Heart left ventricle (tissue), 16 donors: Measurements from ENCODE around the gene PTPRD. TPM values are rescaled to one million over a fixed set of nuclear protein-coding genes. Genes with fewer than 3 reads are reported as not detected.
A peak's percentile ranks its signal among the peaks of the same experiment; 100 is the strongest.

Experiments
- ATAC-seq, 4 donors: fragments of 200-7000 bp; cut with Tn5 transposase; one replicate each; pipeline ENCODE4 v1.9.1; 2020 to 2022; ENCODE audit warnings: moderate library complexity in 4 of 4, mild to moderate bottlenecking in 3 of 4, moderate number of reproducible peaks in 1 of 4
- DNase-seq, 5 donors: peaks; one replicate each; pipeline ENCODE4 v3.0.0-alpha.2; 2020
- H3K27ac ChIP-seq, 12 donors: fragments of 200-600 bp; sonication (generic) in 4 of 12; one replicate each; pipeline versions ENCODE4 v1.5.0 to v1.8.0; 2016 to 2022; ENCODE audit warnings: mild to moderate bottlenecking in 2 of 12
- H3K27me3 ChIP-seq, 9 donors: fragments of 200-600 bp; sonication (generic) in 2 of 9; one replicate each; pipeline versions ENCODE4 v1.5.1 to v1.8.0; 2016 to 2022; ENCODE audit warnings: mild to moderate bottlenecking in 3 of 9
- H3K36me3 ChIP-seq, 9 donors: fragments of 200-600 bp; sonication (generic) in 2 of 9; one replicate each; pipeline versions ENCODE4 v1.5.0 to v1.8.0; 2018 to 2022; ENCODE audit warnings: mild to moderate bottlenecking in 2 of 9
- H3K4me1 ChIP-seq, 12 donors: fragments of 200-600 bp; sonication (generic) in 4 of 12; one replicate each; pipeline versions ENCODE4 v1.5.0 to v1.8.0; 2016 to 2022; ENCODE audit warnings: mild to moderate bottlenecking in 3 of 12
- H3K4me3 ChIP-seq, 12 donors: fragments of 200-600 bp; sonication (generic) in 4 of 12; one replicate each; pipeline versions ENCODE4 v1.5.0 to v1.8.0; 2017 to 2022; ENCODE audit warnings: mild to moderate bottlenecking in 9 of 12, moderate library complexity in 4 of 12
- H3K9me3 ChIP-seq, 12 donors: fragments of 200-600 bp; sonication (generic) in 4 of 12; one replicate each; pipeline versions ENCODE4 v1.5.0 to v1.8.0; 2016 to 2022; ENCODE audit warnings: mild to moderate bottlenecking in 1 of 12
- POLR2A ChIP-seq, 2 donors: fragments of 450-650 bp; IDR thresholded peaks; one replicate each; pipeline ENCODE4 v1.6.1; 2017; ENCODE audit warnings: antibody characterized with exemption in 2 of 2, mild to moderate bottlenecking in 2 of 2, moderate library complexity in 2 of 2
- WGBS, 4 donors: extraction: QIAGEN DNeasy Blood & Tissue Kit in 2 of 4; methylation state at CpG; one replicate each; pipeline versions ENCODE4 v1.1.5 to v1.1.7; 2013 to 2018; 5-methylcytosine and 5-hydroxymethylcytosine counted together
- intact Hi-C, 10 donors: fragments of 100-400 bp; cut with DNase I; formaldehyde crosslinking; loops; one replicate each; pipeline versions ENCODE4 v1.11.1 to v1.14.2; 2022
- polyA plus RNA-seq, 2 donors: library from polyadenylated mRNA; stranded (reverse); fragments of 200-250 nt; gene quantifications; one replicate each; pipeline ENCODE4 v1.2.3, GENCODE V29; 2013
- total RNA-seq, 9 donors: library from RNA; depleted of rRNA in 2 of 9; stranded (reverse); fragments of >200 nt in 2 of 9; fragmentation: NEBNext Ultra II Directional in 3 of 9; extraction: Animal tissue kit (Norgen Biotek cat#: 25700) in 3 of 9; gene quantifications; one replicate each; pipeline versions ENCODE4 v1.1.0 to v1.2.4, GENCODE V29; 2016 to 2023
- TF ChIP-seq, protein P1 (sequence below), 12 donors: fragments of 200-600 bp; sonication (generic) in 4 of 12; IDR thresholded peaks; one replicate each; pipeline versions ENCODE4 v1.5.0 to v1.8.0; 2018 to 2022; ENCODE audit warnings: antibody characterized with exemption in 12 of 12, mild to moderate bottlenecking in 5 of 12
- donor health status: ischemic (EF 13 %, LVEDD 7.1; RV severe dilation, severe dysfunction).
- donor health status: healthy with polysubstance abuse.
- donor health status: DM: no; HTN: yes; CAD: no.
- donor health status: DM: no; HTN: no; CAD: no.
- donor health status: ischemic (EF 25% LVEDD 6.9; RV normal size, moderate dysfunction).
- donor health status: ischemic (EF 25% LVEDD 5.7; RV mildly dilated, moderate dysfunction).
- donor health status: healthy.
- donor health status: DM: yes; HTN: yes; CAD: no.
- donor health status: ischemic (EF 35%, LVEDD 5.7; RV mildly dilated, moderate dysfunction).
- donor health status: nonischemic (EF 11% LVEDD 7.7; RV severe dilation, severe dysfunction).
- donor health status: DM: yes; HTN: yes; CAD: no.
- donor health status: PGD.
- donor health status: ischemic (EF 29% LVEDD 5.4; RV normal size, mild dysfunction).
- donor health status: nonischemic (EF 23%, LVEDD 6.1; RV moderate dilation, normal function).

PTPRD gene
- total and polyA plus RNA-seq, 11 donors, result 1.4 to 25.3 (median 15.1) TPM

- Histone ChIP-seq H3K27me3 (no peaks in the 10 kb centered on the region), H3K4me1 (peaks cover 0 to 6% (median 0%) of the 10 kb centered on the region in 12 donors), H3K9me3 (no peaks in the 10 kb centered on the region), H3K36me3 (no peaks in the 10 kb centered on the region), H3K4me3 (no peak overlapping the region), H3K27ac (no peak overlapping the region)
- DNase-seq, result no peak
- no peak for TF ChIP-seq POLR2A (IDR thresholded peaks at IDR 0.05)
- TF ChIP-seq, protein P1, sequence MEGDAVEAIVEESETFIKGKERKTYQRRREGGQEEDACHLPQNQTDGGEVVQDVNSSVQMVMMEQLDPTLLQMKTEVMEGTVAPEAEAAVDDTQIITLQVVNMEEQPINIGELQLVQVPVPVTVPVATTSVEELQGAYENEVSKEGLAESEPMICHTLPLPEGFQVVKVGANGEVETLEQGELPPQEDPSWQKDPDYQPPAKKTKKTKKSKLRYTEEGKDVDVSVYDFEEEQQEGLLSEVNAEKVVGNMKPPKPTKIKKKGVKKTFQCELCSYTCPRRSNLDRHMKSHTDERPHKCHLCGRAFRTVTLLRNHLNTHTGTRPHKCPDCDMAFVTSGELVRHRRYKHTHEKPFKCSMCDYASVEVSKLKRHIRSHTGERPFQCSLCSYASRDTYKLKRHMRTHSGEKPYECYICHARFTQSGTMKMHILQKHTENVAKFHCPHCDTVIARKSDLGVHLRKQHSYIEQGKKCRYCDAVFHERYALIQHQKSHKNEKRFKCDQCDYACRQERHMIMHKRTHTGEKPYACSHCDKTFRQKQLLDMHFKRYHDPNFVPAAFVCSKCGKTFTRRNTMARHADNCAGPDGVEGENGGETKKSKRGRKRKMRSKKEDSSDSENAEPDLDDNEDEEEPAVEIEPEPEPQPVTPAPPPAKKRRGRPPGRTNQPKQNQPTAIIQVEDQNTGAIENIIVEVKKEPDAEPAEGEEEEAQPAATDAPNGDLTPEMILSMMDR (IDR thresholded peaks at IDR 0.05), result no peak
- intact Hi-C loops, result no loop called here
- WGBS, 4 donors, result 89 to 93% (median 91%) methylated on average over 5 of the region's 5 CpGs
- no peak for ATAC-seq
Observed at GRCh38 chr9:8723195-8723594, 1889.6 kb downstream of the PTPRD start.

GRCh38 chr9:8719833-8720486 lies 1892.8 kb downstream of the PTPRD start:
- Histone ChIP-seq H3K4me3 (no peak overlapping the region), H3K4me1 (peaks cover 0 to 5% (median 0%) of the 10 kb centered on the region in 12 donors), H3K27ac (no peak overlapping the region), H3K27me3 (no peaks in the 10 kb centered on the region), H3K36me3 (no peaks in the 10 kb centered on the region), H3K9me3 (no peaks in the 10 kb centered on the region)
- DNase-seq (no peak), ATAC-seq (no peak)
- TF ChIP-seq POLR2A (IDR thresholded peaks at IDR 0.05), result no peak
- TF ChIP-seq, protein P1 (IDR thresholded peaks at IDR 0.05), result no peak
- WGBS, 4 donors, result 64 to 94% (median 76%) methylated on average over 1 of the region's 1 CpG
- intact Hi-C loops, result no loop called here

- intact Hi-C loops, result no loop called here
- no peak for TF ChIP-seq POLR2A (IDR thresholded peaks at IDR 0.05)
- TF ChIP-seq, protein P1 (IDR thresholded peaks at IDR 0.05), result no peak
- Histone ChIP-seq H3K9me3 (no peaks in the 10 kb centered on the region), H3K27me3 (no peaks in the 10 kb centered on the region), H3K4me3 (peak overlapping the region in 5 of 12 donors; percentile 4 to 25 (median 23)), H3K27ac (peak overlapping the region in 2 of 12 donors; percentile 19 to 33), H3K4me1 (peaks cover 0 to 5% (median 0%) of the 10 kb centered on the region in 12 donors), H3K36me3 (no peaks in the 10 kb centered on the region)
- no peak for DNase-seq
- 56 to 71% (median 64%) methylated on average over 4 of the region's 4 CpGs for WGBS, 4 donors
- peak in 3 of 4 donors; percentile 46 to 88 (median 62) for ATAC-seq
Observed at GRCh38 chr9:8718121-8718725, 1894.6 kb downstream of the PTPRD start.

DNA sequence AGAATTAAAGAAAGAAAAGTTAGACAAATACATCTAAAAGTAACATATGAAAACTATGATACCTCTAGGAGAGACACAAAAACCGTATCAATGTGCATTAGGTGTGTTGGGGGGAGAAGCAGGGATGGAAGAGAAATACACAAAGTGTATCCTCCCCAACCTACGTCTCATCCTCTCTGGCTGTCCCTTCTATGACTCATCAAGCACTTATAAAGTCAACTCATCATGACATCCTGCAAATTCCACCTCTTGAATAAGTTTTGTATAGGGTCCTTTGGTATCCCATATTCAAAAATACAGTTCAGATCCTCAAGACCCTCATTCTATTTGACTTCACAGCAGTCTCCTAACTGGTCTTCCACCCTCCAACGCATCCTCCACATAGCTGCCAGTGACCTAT lies 1895.7 kb downstream of the PTPRD start:
- no peak overlapping the region for H3K27ac ChIP-seq
- no peaks in the 10 kb centered on the region for H3K27me3 ChIP-seq
- TF ChIP-seq POLR2A (IDR thresholded peaks at IDR 0.05), result no peak
- TF ChIP-seq, protein P1 (IDR thresholded peaks at IDR 0.05), result no peak
- ATAC-seq, result no peak
- DNase-seq, result no peak
- WGBS, 4 donors, result 71 to 84% (median 80%) methylated on average over 3 of the region's 3 CpGs
- intact Hi-C loops, result no loop called here
- H3K9me3 ChIP-seq, result no peaks in the 10 kb centered on the region
- H3K36me3 ChIP-seq, result no peaks in the 10 kb centered on the region
- H3K4me3 ChIP-seq, result no peak overlapping the region
- H3K4me1 ChIP-seq, result peaks cover 0 to 5% (median 0%) of the 10 kb centered on the region in 12 donors
